ENCODE data around the gene EDIL3. TPM values are rescaled to one million over a fixed set of nuclear protein-coding genes. Genes with fewer than 3 reads are reported as not detected.

The EDIL3 gene
- total and polyA plus RNA-seq, 9 of the 15 experiments (the other 6 are each of a cell fraction or from before 2014, with no cell fraction given) = 0.09 TPM; not detected in 8

- TF ChIP-seq PCBP1 (IDR thresholded peaks at IDR 0.05; ENCODE audit: low read depth, low read length, poor library complexity, severe bottlenecking) = no peak
- no peak for TF ChIP-seq TAF9B (IDR thresholded peaks at IDR 0.05; ENCODE audit: partially characterized antibody)
Measured at GRCh38 chr5:84119252-84119651, 265.4 kb downstream of the EDIL3 start (continued).

- in situ Hi-C loops (cut with MboI) = no loop called here
- WGBS (ENCODE audit: insufficient coverage, low coverage, missing lambda C conversion rate) = 3% methylated on average over 2 of the region's 2 CpGs
- TF ChIP-seq ARID3A (IDR thresholded peaks at IDR 0.05; ENCODE audit: borderline replicate concordance, low read depth, low read length) (no peak), TAF9B (IDR thresholded peaks at IDR 0.05; ENCODE audit: partially characterized antibody) (no peak), GTF2E2 (tag; IDR thresholded peaks at IDR 0.05) (no peak), NFIC (IDR thresholded peaks at IDR 0.05) (no peak), ZBTB12 (CRISPR knock-in tag; IDR thresholded peaks at IDR 0.05) (no peak), TEAD2 (tag; IDR thresholded peaks at IDR 0.05) (no peak), ZNF280A (IDR thresholded peaks at IDR 0.05; ENCODE audit: low read depth, partially characterized antibody) (no peak), STAT6 (CRISPR knock-in tag; IDR thresholded peaks at IDR 0.05) (no peak), E2F3 (CRISPR knock-in tag; IDR thresholded peaks at IDR 0.05) (no peak)
Measured at GRCh38 chr5:84118551-84118950, 266.1 kb downstream of the EDIL3 start.

More at GRCh38 chr5:84118551-84118950, 266.1 kb downstream of the EDIL3 start:
- no peak for ATAC-seq
- Histone ChIP-seq H3K79me2 (ENCODE audit: control insufficient read depth, insufficient read depth, low read length) (no peaks in the 10 kb centered on the region), H3K4me2 (ENCODE audit: insufficient read depth, low read length) (no peak overlapping the region), H3K9me3 (replicated peaks; ENCODE audit: control insufficient read depth, insufficient read depth, low read depth, low read length) (no peaks in the 10 kb centered on the region), H3K4me1 (replicated peaks in 1 of 2; ENCODE audit: control insufficient read depth in 2 of 2, insufficient read depth in 2 of 2, low read length in 2 of 2) (no peaks in the 10 kb centered on the region), H3K9me1 (ENCODE audit: control insufficient read depth, insufficient read depth, low read length) (no peaks in the 10 kb centered on the region), H3K27ac (ENCODE audit: extremely low read depth, low read depth, low read length) (no peak overlapping the region), H3K27me3 (ENCODE audit: control insufficient read depth in 2 of 2, insufficient read depth in 2 of 2, low read length in 2 of 2) (no peaks in the 10 kb centered on the region), H3K36me3 (ENCODE audit: control insufficient read depth, insufficient read depth, low read length) (no peaks in the 10 kb centered on the region), H3K9ac (ENCODE audit: insufficient read depth in 1 of 2, low read depth in 2 of 2, low read length in 2 of 2) (no peak overlapping the region), H3K4me3 (no peak overlapping the region), H2AFZ (ENCODE audit: low read depth, low read length) (no peak overlapping the region), H4K20me1 (replicated peaks; ENCODE audit: control insufficient read depth, insufficient read depth, low read length) (no peaks in the 10 kb centered on the region)
- no peak for DNase-seq (ENCODE audit: extremely low read depth in 1 of 4, low spot score in 3 of 4)
- no TSS peak for BruUV-seq (replicated peaks)
- ChIA-PET CTCF (ENCODE audit: low intra/inter-chr PET ratio) (no interaction called here), POLR2A (no interaction called here)
- intact Hi-C loops (cut with micrococcal nuclease) = no loop called here
- FAIRE-seq = no peak

Data from K562 (cell line).